WTC11 (cell line): ENCODE measurements around the gene TSPAN7. TPM values are rescaled to one million over a fixed set of nuclear protein-coding genes. Genes with fewer than 3 reads are reported as not detected.

Experiments used
- ATAC-seq: fragments of 200-7000 bp; cut with Tn5 transposase; 2 replicates; pipeline ENCODE4 v1.10.0; 2021; ENCODE audit warnings: mild to moderate bottlenecking, moderate library complexity
- CTCF ChIA-PET: fragments of 300-600 bp; sonication (Branson Sonifier 250); formaldehyde crosslinking; loops from one replicate; lab custom pipeline; 2021; ENCODE audit warnings: antibody characterized with exemption; lab: Charles Lee
- POLR2A ChIA-PET: fragments of 350-600 bp; sonication (Branson Sonifier 250); formaldehyde crosslinking; loops from one replicate; lab custom pipeline; 2021; ENCODE audit warnings: antibody characterized with exemption; lab: Charles Lee
- DNase-seq: peaks from one replicate; pipeline ENCODE4 v3.0.0; 2021; ENCODE audit warnings: low spot score
- H3K27ac Mint-ChIP-seq: 2 replicates; pipeline ENCODE4 v1.8.0; 2021; ENCODE audit warnings: mixed read lengths
- H3K27me3 Mint-ChIP-seq: 2 replicates; pipeline ENCODE4 v1.8.0; 2021; ENCODE audit warnings: low read depth, mild to moderate bottlenecking, moderate library complexity, mixed read lengths
- H3K36me3 Mint-ChIP-seq: 2 replicates; pipeline ENCODE4 v1.8.0; 2021; ENCODE audit warnings: mixed read lengths
- H3K4me1 Mint-ChIP-seq: 2 replicates; pipeline ENCODE4 v1.8.0; 2022; ENCODE audit warnings: mixed read lengths
- H3K4me3 Mint-ChIP-seq: 2 replicates; pipeline ENCODE4 v1.8.0; 2021; ENCODE audit warnings: mild to moderate bottlenecking, moderate library complexity, mixed read lengths
- H3K9me3 Mint-ChIP-seq: 2 replicates; pipeline ENCODE4 v1.8.0; 2021; ENCODE audit warnings: mixed read lengths
- CREM ChIP-seq: sonication (generic); formaldehyde crosslinking; IDR thresholded peaks from 2 replicates; pipeline ENCODE4 v1.8.1; 2022; ENCODE audit warnings: mild to moderate bottlenecking, missing genetic modification reagents, moderate library complexity
- ERG ChIP-seq: fragments of 250-450 bp; sonication (Bioruptor Pico); IDR thresholded peaks from 2 replicates; pipeline ENCODE4 v1.8.0; 2021; ENCODE audit warnings: mild to moderate bottlenecking
- ESRRA ChIP-seq: sonication (generic); formaldehyde crosslinking; IDR thresholded peaks from 2 replicates; pipeline ENCODE4 v1.8.1; 2022; ENCODE audit warnings: mild to moderate bottlenecking, missing genetic modification reagents, borderline replicate concordance
- HMGA2 ChIP-seq: fragments of 250-450 bp; sonication (Bioruptor Pico); IDR thresholded peaks from 2 replicates; pipeline ENCODE4 v1.4.0; 2021; ENCODE audit warnings: mild to moderate bottlenecking, moderate library complexity
- HMGXB4 ChIP-seq: sonication (generic); formaldehyde crosslinking; IDR thresholded peaks from 2 replicates; pipeline ENCODE4 v1.8.1; 2023; ENCODE audit warnings: mild to moderate bottlenecking, moderate library complexity, missing genetic modification reagents
- IRF1 ChIP-seq: sonication (generic); formaldehyde crosslinking; IDR thresholded peaks from 2 replicates; pipeline ENCODE4 v1.8.0; 2023; ENCODE audit warnings: missing genetic modification reagents
- IRF2 ChIP-seq: sonication (generic); formaldehyde crosslinking; IDR thresholded peaks from 2 replicates; pipeline ENCODE4 v1.8.0; 2022; ENCODE audit warnings: low read depth, missing genetic modification reagents, borderline replicate concordance
- MYBL2 ChIP-seq: sonication (generic); formaldehyde crosslinking; IDR thresholded peaks from 2 replicates; pipeline ENCODE4 v1.8.1; 2023; ENCODE audit warnings: mild to moderate bottlenecking, moderate library complexity, missing genetic modification reagents
- NR3C1 ChIP-seq: sonication (generic); formaldehyde crosslinking; conservative IDR thresholded peaks from 2 replicates; pipeline ENCODE4 v1.8.1; 2023; ENCODE audit warnings: low read depth, mild to moderate bottlenecking, missing genetic modification reagents
- RELA ChIP-seq: sonication (generic); formaldehyde crosslinking; IDR thresholded peaks from 2 replicates; pipeline ENCODE4 v1.8.1; 2022; ENCODE audit warnings: missing genetic modification reagents, mild to moderate bottlenecking, borderline replicate concordance
- RORB ChIP-seq: fragments of 250-450 bp; sonication (Bioruptor Pico); IDR thresholded peaks from 2 replicates; pipeline ENCODE4 v1.9.0; 2021; ENCODE audit warnings: mild to moderate bottlenecking
- TEAD1 ChIP-seq: sonication (generic); formaldehyde crosslinking; IDR thresholded peaks from 2 replicates; pipeline ENCODE4 v1.8.0; 2022; ENCODE audit warnings: mild to moderate bottlenecking, missing genetic modification reagents
- TP53 ChIP-seq: sonication (generic); formaldehyde crosslinking; IDR thresholded peaks from 2 replicates; pipeline ENCODE4 v1.8.1; 2023; ENCODE audit warnings: mild to moderate bottlenecking, missing genetic modification reagents
- USF1 ChIP-seq: sonication (generic); formaldehyde crosslinking; IDR thresholded peaks from 2 replicates; pipeline ENCODE4 v1.8.0; 2022; ENCODE audit warnings: mild to moderate bottlenecking, missing genetic modification reagents
- ZBTB43 ChIP-seq: sonication (generic); formaldehyde crosslinking; IDR thresholded peaks from 2 replicates; pipeline ENCODE4 v1.8.1; 2023; ENCODE audit warnings: mild to moderate bottlenecking, missing genetic modification reagents
- ZMAT4 ChIP-seq: fragments of 250-450 bp; sonication (Bioruptor Pico); IDR thresholded peaks from 2 replicates; pipeline ENCODE4 v1.9.0; 2021; ENCODE audit warnings: mild to moderate bottlenecking
- ZNF138 ChIP-seq: sonication (generic); formaldehyde crosslinking; conservative IDR thresholded peaks from 2 replicates; pipeline ENCODE4 v1.8.1; 2022; ENCODE audit warnings: mild to moderate bottlenecking, moderate library complexity, missing genetic modification reagents
- ZNF532 ChIP-seq: fragments of 250-450 bp; sonication (Bioruptor Pico); IDR thresholded peaks from 2 replicates; pipeline ENCODE4 v1.9.0; 2021; ENCODE audit warnings: mild to moderate bottlenecking, borderline replicate concordance
- total RNA-seq: library from RNA; stranded (reverse); gene quantifications from 3 replicates; pipeline ENCODE4 v1.2.3, GENCODE V29; 2021

TSPAN7 gene
- total RNA-seq, 1 experiment from 2014 or later = 10.8 TPM

GRCh38 chrX:38672646-38673045 lies 111.3 kb downstream of the TSPAN7 start:
- Mint-ChIP-seq H3K27ac (no peak overlapping the region), H3K4me1 (no peaks in the 10 kb centered on the region), H3K4me3 (no peak overlapping the region), H3K9me3 (no peaks in the 10 kb centered on the region), H3K27me3 (no peaks in the 10 kb centered on the region), H3K36me3 (no peaks in the 10 kb centered on the region)
- CTCF ChIA-PET = no interaction called here
- DNase-seq = no peak
- POLR2A ChIA-PET = no interaction called here
- no peak for TF ChIP-seq ERG
- no peak for ATAC-seq

- DNase-seq (no peak), ATAC-seq (no peak)
- no peaks in the 10 kb centered on the region for H3K27me3 Mint-ChIP-seq
- no peaks in the 10 kb centered on the region for H3K36me3 Mint-ChIP-seq
- no peak overlapping the region for H3K4me3 Mint-ChIP-seq
- CTCF ChIA-PET = no interaction called here
- TF ChIP-seq RELA (CRISPR knock-in tag) (no peak), CREM (CRISPR knock-in tag) (no peak)
- no peaks in the 10 kb centered on the region for H3K9me3 Mint-ChIP-seq
- H3K27ac Mint-ChIP-seq = no peak overlapping the region
- POLR2A ChIA-PET = no interaction called here
- no peaks in the 10 kb centered on the region for H3K4me1 Mint-ChIP-seq
Measured at GRCh38 chrX:38675856-38676255, 114.5 kb downstream of the TSPAN7 start.

GRCh38 chrX:38678183-38678582 lies 116.8 kb downstream of the TSPAN7 start:
- H3K36me3 Mint-ChIP-seq = no peaks in the 10 kb centered on the region
- no peaks in the 10 kb centered on the region for H3K4me1 Mint-ChIP-seq
- H3K27me3 Mint-ChIP-seq = no peaks in the 10 kb centered on the region
- ChIA-PET CTCF (no interaction called here), POLR2A (no interaction called here)
- H3K9me3 Mint-ChIP-seq = no peaks in the 10 kb centered on the region
- no peak for ATAC-seq
- DNase-seq = no peak
- TF ChIP-seq IRF2 = no peak
- no peak for TF ChIP-seq ZMAT4 (CRISPR knock-in tag)
- TF ChIP-seq HMGXB4 = no peak
- no peak for TF ChIP-seq ZBTB43 (CRISPR knock-in tag)
- TF ChIP-seq ZNF138 = no peak
- TF ChIP-seq TP53 (CRISPR knock-in tag) = no peak
- TF ChIP-seq MYBL2 (CRISPR knock-in tag) = no peak
- TF ChIP-seq NR3C1 (CRISPR knock-in tag) = no peak
- TF ChIP-seq ZNF532 (CRISPR knock-in tag) = no peak
- TF ChIP-seq ESRRA (CRISPR knock-in tag) = no peak
- TF ChIP-seq RORB (CRISPR knock-in tag) = no peak
- TF ChIP-seq TEAD1 (CRISPR knock-in tag) = no peak
- TF ChIP-seq IRF1 = no peak
- no peak for TF ChIP-seq USF1 (CRISPR knock-in tag)
- TF ChIP-seq HMGA2 (CRISPR knock-in tag) = no peak
- TF ChIP-seq, all 79 proteins: peak for 0
- no peak overlapping the region for H3K4me3 Mint-ChIP-seq
- no peak overlapping the region for H3K27ac Mint-ChIP-seq
